ENCODE measurements around the gene TMEFF2. TPM values are rescaled to one million over a fixed set of nuclear protein-coding genes. Genes with fewer than 3 reads are reported as not detected.

The TMEFF2 gene
- total RNA-seq, 1 donor, result not detected

GRCh38 chr2:191913796-191914195, 280.9 kb downstream of the TMEFF2 start:
- no peak overlapping the region for H3K4me3 ChIP-seq (ENCODE audit: low read depth, low read length)
- no peak for TF ChIP-seq CTCF (IDR thresholded peaks at IDR 0.05; ENCODE audit: insufficient read depth, low read depth, low read length)
- no peak for DNase-seq (ENCODE audit: low read depth)

GRCh38 chr2:191912764-191913163, 282.0 kb downstream of the TMEFF2 start:
- no peak for TF ChIP-seq CTCF (IDR thresholded peaks at IDR 0.05; ENCODE audit: insufficient read depth, low read depth, low read length)
- H3K4me3 ChIP-seq (ENCODE audit: low read depth, low read length), result no peak overlapping the region
- no peak for DNase-seq (ENCODE audit: low read depth)

GRCh38 chr2:191910518-191910917, 284.2 kb downstream of the TMEFF2 start:
- TF ChIP-seq CTCF (IDR thresholded peaks at IDR 0.05; ENCODE audit: insufficient read depth, low read depth, low read length), result no peak
- no peak for DNase-seq (ENCODE audit: low read depth)
- no peak overlapping the region for H3K4me3 ChIP-seq (ENCODE audit: low read depth, low read length)

GRCh38 chr2:191908874-191909273, 285.9 kb downstream of the TMEFF2 start:
- DNase-seq (ENCODE audit: low read depth), result no peak
- H3K4me3 ChIP-seq (ENCODE audit: low read depth, low read length), result no peak overlapping the region
- TF ChIP-seq CTCF (IDR thresholded peaks at IDR 0.05; ENCODE audit: insufficient read depth, low read depth, low read length), result no peak

GRCh38 chr2:191907545-191907944, 287.2 kb downstream of the TMEFF2 start:
- DNase-seq (ENCODE audit: low read depth), result peak; percentile 6
- peak; percentile 30 for TF ChIP-seq CTCF (IDR thresholded peaks at IDR 0.05; ENCODE audit: insufficient read depth, low read depth, low read length)
- no peak overlapping the region for H3K4me3 ChIP-seq (ENCODE audit: low read depth, low read length)

- TF ChIP-seq CTCF (IDR thresholded peaks at IDR 0.05; ENCODE audit: insufficient read depth, low read depth, low read length), result no peak
- no peak overlapping the region for H3K4me3 ChIP-seq (ENCODE audit: low read depth, low read length)
- no peak for DNase-seq (ENCODE audit: low read depth)
These were observed 287.6 kb downstream of the TMEFF2 start for GRCh38 chr2:191907091-191907490.

- TF ChIP-seq CTCF (IDR thresholded peaks at IDR 0.05; ENCODE audit: insufficient read depth, low read depth, low read length), result no peak
- no peak for DNase-seq (ENCODE audit: low read depth)
- no peak overlapping the region for H3K4me3 ChIP-seq (ENCODE audit: low read depth, low read length)
These were observed 289.4 kb downstream of the TMEFF2 start for GRCh38 chr2:191905336-191905735.

All from fibroblast of villous mesenchyme (primary cell).